GM12892 (cell line): ENCODE measurements around the gene VGLL4.

Source experiments
- DNase-seq: peaks from one replicate; pipeline ENCODE4 v3.0.0; 2011; ENCODE audit not compliant: insufficient read length
- FAIRE-seq: peaks from 2 replicates; lab custom pipeline; 2011; peaks lifted over from hg19 to GRCh38; lab: Jason Lieb, UNC
- POLR2A ChIP-seq: IDR thresholded peaks from 2 replicates; pipeline ENCODE4 v1.6.1; 2011; ENCODE audit warnings: low read depth, low read length, control low read depth
- POLR2AphosphoS5 ChIP-seq: IDR thresholded peaks from 2 replicates; pipeline ENCODE4 v1.6.1; 2011; ENCODE audit warnings: low read depth, low read length, control low read depth
- TAF1 ChIP-seq: IDR thresholded peaks from 2 replicates; pipeline ENCODE4 v1.6.1; 2011; ENCODE audit warnings: low read depth, mild to moderate bottlenecking, control low read depth, low read length, borderline replicate concordance

The VGLL4 gene

DNA sequence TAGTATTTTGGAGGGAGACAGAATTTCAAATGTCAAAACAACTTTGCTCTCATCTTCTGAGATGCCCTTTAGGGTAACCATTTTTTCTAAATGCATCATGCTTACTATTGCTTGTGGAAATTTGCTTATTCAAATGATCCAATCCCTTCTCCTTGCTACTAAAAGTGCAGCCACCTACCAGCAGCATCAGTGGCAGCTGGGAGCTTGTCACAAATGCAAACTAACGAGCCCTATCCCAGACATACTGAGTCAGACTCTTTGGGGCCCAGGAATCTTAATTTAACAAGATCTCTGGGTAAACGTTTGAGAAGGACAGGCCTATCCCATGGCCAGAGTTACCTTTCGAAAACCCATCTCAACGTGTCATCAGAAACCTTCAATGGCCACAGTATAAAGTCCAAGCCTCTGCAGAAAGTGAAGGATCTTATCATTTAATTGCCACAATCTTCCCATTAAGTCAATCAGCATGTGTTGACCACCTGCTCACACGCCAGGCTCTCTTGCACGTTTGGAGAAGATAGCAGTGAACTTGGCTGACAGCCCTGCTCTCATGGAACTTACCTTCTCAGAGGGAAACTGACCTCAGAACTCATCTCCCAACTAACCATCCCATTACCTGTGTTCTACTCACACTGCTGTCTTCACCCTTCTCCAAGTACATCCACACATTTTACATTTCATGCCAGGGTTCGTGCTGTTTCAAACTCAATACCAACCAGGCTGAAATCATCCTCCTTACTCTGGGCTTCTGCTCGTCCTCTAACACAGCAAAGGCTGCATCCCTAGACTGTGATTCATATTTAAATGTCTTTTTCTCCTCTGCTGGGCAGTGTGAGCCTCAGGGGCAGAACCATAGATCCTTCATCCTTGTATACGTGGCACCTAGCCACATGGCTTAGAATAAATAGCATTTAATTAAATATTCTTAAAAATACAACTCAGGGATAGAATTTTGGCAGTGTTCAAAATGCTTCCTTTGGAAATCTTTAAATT, 24.8 kb upstream of the VGLL4 start:
- DNase-seq (no peak), FAIRE-seq (no peak)
- no peak for TF ChIP-seq POLR2AphosphoS5
- no peak for TF ChIP-seq POLR2A
- no peak for TF ChIP-seq TAF1

DNA sequence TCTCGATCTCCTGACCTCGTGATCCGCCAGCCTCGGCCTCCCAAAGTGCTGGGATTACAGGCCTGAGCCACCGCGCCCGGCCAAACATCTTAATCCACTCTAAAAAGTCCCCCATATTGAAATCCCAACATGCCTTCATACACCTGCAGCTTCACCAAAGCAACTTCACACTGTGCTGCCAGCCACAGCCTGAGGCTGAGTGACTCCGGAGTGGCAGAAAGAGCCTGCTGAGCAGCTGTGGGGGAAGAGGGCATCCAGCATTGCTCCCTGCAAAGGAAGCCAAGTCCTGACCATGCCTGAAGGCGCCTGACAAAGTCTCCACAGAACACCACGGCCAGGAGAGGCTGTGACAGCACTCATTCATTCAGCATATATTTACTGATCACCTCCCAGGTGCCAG, 21.6 kb upstream of the VGLL4 start:
- TF ChIP-seq POLR2AphosphoS5 (no peak), POLR2A (no peak), TAF1 (no peak)
- no peak for FAIRE-seq
- no peak for DNase-seq

DNA sequence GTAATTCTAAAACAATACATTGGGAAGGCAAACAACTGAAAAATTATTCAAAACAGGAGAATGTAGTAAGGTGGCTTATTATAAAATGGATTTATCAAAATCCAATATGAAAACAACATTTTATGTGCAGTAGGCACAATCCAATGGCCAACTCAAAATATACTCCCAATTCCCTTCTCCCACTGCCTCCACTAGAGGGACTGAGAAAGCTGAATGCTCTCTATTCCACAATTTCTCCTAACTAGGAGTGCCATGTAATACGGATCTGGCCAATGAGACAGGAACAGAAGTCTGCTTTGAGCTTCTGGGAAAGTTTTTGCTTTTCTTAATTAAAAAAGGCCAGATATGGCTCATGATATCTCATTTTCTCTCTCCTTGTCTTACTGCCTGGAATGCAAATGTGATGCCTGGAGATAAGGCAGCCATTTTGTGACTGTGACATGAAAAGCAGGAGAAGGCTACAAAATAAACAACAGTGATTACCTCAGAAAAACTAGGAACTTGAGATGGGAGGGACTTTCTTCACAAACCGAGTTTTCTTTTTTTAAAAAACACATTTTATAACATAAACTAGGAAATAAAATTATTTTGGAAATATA, 18.8 kb upstream of the VGLL4 start:
- TF ChIP-seq TAF1 (no peak), POLR2A (no peak), POLR2AphosphoS5 (no peak)
- DNase-seq (no peak), FAIRE-seq (no peak)

DNA sequence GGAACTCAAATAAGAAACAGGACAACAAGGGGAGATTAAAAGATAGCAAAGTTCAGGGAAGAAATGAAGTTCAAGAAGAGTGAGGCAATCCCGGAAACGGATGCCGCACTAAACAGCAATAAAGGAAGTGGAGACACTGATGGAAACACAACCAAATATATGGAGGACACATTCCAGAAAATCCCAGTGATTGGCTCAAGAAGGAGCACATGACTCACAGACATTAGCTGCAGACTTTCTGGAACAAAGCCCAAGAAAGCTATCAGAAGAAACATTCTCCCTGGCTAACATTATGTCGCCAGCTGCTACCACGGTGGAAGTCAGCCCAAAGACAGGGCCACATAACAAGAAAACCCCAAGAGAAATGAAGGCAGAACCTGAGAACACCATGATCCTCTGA, 18.1 kb upstream of the VGLL4 start:
- DNase-seq (no peak), FAIRE-seq (no peak)
- no peak for TF ChIP-seq POLR2AphosphoS5
- TF ChIP-seq TAF1, result no peak
- no peak for TF ChIP-seq POLR2A

DNA sequence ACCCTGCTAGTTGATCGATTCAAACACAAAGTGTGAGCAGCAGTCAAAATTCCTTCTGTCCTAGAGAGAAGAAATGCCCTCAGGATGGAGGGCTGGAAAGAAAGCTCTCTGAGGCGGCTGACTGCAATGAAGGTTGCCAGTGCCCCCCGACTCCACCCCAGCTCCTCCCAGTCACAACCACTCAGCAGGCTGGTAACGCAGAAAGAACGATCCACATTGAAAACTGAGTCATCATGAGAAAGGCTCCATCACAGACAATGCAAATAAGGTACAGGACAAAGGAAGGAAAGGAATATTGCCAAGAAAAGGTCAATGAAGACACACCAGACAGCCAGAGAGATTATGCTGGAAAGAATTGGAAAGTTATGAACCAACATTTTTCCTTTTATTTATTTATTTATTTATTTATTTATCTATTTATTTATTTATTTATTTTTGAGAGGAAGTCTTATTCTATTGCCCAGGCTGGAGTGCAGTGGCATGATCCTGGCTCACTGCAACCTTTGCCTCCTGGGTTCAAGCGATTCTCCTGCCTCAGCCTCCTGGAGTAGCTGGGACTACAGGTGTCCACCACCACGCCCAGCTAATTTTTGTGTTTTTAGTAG, 17.4 kb upstream of the VGLL4 start:
- no peak for TF ChIP-seq POLR2AphosphoS5
- no peak for TF ChIP-seq POLR2A
- no peak for TF ChIP-seq TAF1
- no peak for FAIRE-seq
- no peak for DNase-seq

DNA sequence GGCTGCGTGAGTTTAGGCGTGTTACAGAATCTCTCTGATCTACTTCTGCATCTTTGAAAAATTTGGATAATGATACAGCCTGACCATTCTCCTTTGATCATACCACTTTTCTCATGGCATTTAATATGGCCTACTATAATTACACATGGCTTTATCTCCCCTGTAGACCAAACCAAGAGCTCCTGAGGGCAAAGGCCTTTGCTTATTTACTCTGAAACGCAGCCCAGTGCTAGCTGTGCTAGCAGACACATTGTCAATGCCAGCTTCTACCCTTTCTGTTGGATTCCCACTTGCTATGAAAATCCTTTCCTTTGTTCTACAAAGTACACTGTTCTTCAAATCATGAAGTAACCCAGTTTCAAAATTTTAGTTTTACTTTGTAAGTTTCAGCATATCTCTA, 16.5 kb upstream of the VGLL4 start:
- DNase-seq (no peak), FAIRE-seq (no peak)
- no peak for TF ChIP-seq POLR2AphosphoS5

DNA sequence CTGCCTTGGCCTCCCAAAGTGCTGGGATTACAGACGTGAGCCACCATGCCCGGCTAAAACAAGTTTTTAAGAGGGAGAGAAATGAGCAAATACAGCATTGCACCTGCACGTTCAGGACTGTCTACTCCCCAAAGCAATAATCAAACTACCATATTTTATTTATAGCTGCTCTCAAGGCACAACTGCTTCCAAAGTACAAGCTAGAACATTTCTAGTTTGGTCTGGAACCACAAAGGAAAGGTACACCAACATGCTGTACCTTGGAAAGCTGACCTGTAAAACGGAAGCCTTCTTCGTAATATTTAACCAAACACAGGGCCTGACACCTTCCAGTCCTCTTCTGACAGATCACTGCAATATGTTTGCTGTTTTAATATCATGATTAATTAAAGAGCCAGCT, 14.5 kb upstream of the VGLL4 start:
- no peak for DNase-seq
- FAIRE-seq, result no peak
- TF ChIP-seq POLR2AphosphoS5, result no peak
- no peak for TF ChIP-seq TAF1
- no peak for TF ChIP-seq POLR2A

DNA sequence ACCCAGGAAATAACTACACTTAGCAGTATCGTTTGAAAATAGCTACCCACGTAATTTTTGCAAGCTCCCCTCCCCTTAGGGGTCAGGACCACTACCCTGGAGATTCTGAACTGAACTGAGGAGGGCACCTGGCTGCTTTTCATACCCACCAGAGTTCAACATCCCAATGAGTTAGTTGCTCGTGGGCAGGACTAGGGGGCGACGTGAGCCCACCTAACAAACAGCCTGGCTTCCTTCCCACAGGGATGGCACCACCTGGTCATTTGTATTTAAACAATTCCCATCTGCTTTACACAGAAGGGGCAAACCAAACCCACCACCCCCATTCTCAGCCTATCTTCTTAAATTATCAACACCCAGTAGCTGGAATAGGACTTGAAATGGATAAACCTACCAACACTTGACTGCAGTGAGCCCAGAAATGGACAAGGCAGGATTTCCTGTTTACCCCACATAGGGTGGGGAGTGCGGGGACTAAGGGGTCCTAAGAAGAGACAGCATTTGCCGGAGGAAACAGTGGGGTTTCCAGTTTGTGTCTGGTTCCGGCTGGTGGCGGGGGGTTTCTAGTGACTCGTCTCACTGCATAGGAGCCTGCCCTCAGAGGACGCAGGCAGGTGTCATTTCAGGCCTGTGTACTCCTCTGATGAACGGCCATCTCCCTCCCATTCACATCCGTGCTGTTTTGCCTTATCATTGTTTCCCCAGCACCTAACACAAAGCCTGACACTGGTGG, 11.6 kb upstream of the VGLL4 start:
- FAIRE-seq, result no peak
- no peak for DNase-seq
- TF ChIP-seq TAF1, result no peak

DNA sequence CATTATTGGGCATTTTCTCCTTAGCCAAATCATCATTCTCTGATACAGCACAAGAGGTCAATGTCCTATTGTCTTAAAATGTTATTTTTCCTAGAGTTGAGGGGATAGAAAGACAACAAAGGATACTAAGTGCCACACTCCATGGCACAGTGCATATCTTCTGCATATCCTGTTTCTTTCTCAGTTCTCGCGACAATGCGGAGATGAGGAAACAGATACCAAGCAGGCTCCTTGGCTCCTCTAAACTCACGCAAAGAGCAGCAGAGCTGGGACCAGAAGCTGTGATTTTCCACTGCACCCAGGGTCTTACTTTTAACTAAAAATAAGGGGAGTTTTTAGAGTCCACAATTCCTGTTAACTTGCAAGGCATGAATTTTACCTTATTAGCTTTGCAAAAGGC, 10.5 kb upstream of the VGLL4 start:
- no peak for TF ChIP-seq POLR2AphosphoS5
- no peak for TF ChIP-seq POLR2A
- TF ChIP-seq TAF1, result no peak
- no peak for FAIRE-seq

DNA sequence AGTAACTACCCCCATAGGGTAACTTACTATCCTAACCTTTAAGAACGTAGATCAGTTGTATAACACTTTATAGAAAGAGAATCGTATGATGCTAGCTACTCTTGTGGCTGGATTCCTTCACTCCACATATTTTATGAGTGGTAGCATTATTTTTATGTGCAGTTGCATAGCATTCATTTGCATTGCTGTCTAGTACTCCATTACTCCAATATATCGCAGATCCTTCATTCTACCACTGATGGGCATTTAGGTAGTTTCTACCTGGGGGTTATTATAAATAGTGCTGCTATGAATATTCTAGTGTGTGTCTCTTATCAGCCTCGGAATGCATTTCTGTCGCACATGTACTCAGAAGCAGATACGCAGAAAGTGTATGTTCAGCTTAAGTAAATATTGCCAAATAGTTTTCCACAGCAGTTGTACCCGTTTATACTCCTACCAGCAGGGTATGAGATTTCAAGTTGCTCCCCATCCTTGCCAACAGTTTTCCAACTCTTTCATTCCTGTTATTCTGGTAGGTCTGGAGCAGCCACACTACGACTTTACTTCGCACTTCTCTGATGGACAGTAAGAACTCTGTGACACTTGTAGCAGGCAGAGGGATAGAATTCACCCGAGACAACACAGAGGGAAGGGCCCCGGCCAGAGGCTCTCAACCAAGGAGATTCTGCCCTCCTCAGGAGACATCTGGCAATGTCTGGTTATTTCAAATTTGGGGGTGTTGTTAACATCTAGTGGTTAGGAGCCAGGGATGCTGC, 9.8 kb upstream of the VGLL4 start:
- no peak for DNase-seq
- TF ChIP-seq POLR2A, result no peak
- TF ChIP-seq TAF1, result no peak
- TF ChIP-seq POLR2AphosphoS5, result no peak
- no peak for FAIRE-seq

More for the DNA sequence above, 10.5 kb upstream of the VGLL4 start:
- DNase-seq, result no peak
